Gastrocnemius medialis (tissue), 4 donors: Measurements from ENCODE around the gene SORD. TPM values are rescaled to one million over a fixed set of nuclear protein-coding genes. Genes with fewer than 3 reads are reported as not detected.

Experiments used
- ATAC-seq, 2 donors: fragments of 150-250 bp; one replicate each; pipeline ENCODE4 v1.9.1; 2016
- DNase-seq, 2 donors: peaks; one replicate each; pipeline ENCODE4 v3.0.0-alpha.2; 2019
- H3K27ac ChIP-seq, 4 donors: fragments of 200-600 bp; sonication (generic); 1 replicate in 1 of 4; 2 replicates in 3 of 4; pipeline ENCODE4 v1.5.1; 2016 to 2018; ENCODE audit warnings: mild to moderate bottlenecking in 2 of 4, moderate library complexity in 1 of 4
- H3K27me3 ChIP-seq, 3 donors: fragments of 200-600 bp; sonication (generic) in 2 of 3; 1 replicate in 1 of 3; 2 replicates in 2 of 3; pipeline versions ENCODE4 v1.5.1 to v1.6.0; 2016 to 2019; ENCODE audit warnings: mild to moderate bottlenecking in 1 of 3, moderate library complexity in 1 of 3
- H3K36me3 ChIP-seq, 2 donors: fragments of 200-600 bp; sonication (generic) in 1 of 2; one replicate each; pipeline ENCODE4 v1.5.1; 2017 to 2018
- H3K4me1 ChIP-seq, 2 donors: fragments of 200-600 bp; sonication (generic) in 1 of 2; one replicate each; pipeline ENCODE4 v1.5.1; 2016 to 2017; ENCODE audit warnings: mild to moderate bottlenecking in 2 of 2
- H3K4me3 ChIP-seq, 4 donors: fragments of 200-600 bp; sonication (generic) in 3 of 4; 1 replicate in 1 of 4; 2 replicates in 3 of 4; pipeline ENCODE4 v1.5.1; 2016 to 2019; ENCODE audit warnings: mild to moderate bottlenecking in 2 of 4
- H3K9me3 ChIP-seq, 3 donors: fragments of 200-600 bp; sonication (generic) in 2 of 3; 1 replicate in 1 of 3; 2 replicates in 2 of 3; pipeline ENCODE4 v1.5.1; 2016 to 2019
- POLR2A ChIP-seq, 2 donors: fragments of 450-650 bp; IDR thresholded peaks; one replicate each; pipeline ENCODE4 v1.6.1; 2017; ENCODE audit warnings: antibody characterized with exemption in 2 of 2, mild to moderate bottlenecking in 2 of 2, moderate library complexity in 2 of 2
- in situ Hi-C, 4 donors: fragments of 200-750 bp; cut with MboI; loops; one replicate each; pipeline versions ENCODE4 v1.15.0 to v1.8.0; 2017; ENCODE audit warnings: low sequenced_read_pairs in 4 of 4
- intact Hi-C: fragments of 100-400 bp; cut with DNase I; formaldehyde crosslinking; loops from one replicate; pipeline ENCODE4 v1.15.1; 2023; ENCODE audit warnings: low total_unique reads
- total RNA-seq, 4 donors: library from RNA; depleted of rRNA; stranded (reverse); fragments of >200 nt; gene quantifications; one replicate each; pipeline versions ENCODE4 v1.1.0 to v1.2.3, GENCODE V29; 2016
- TF ChIP-seq, protein P1 (sequence below), 5 experiments: fragments of 450-650 bp in 3 of 5; fragments of 200-600 bp in 2 of 5; sonication (generic) in 2 of 5; IDR thresholded peaks in 4 of 5; conservative IDR thresholded peaks in 1 of 5; 1 replicate in 4 of 5; 2 replicates in 1 of 5; pipeline ENCODE4 v1.5.1; 2016 to 2019; ENCODE audit warnings: antibody characterized with exemption in 5 of 5, mild to moderate bottlenecking in 3 of 5, moderate library complexity in 3 of 5

The SORD gene
- total RNA-seq, 4 donors from 2014 or later = 2.6 to 11.6 (median 3.6) TPM

DNA sequence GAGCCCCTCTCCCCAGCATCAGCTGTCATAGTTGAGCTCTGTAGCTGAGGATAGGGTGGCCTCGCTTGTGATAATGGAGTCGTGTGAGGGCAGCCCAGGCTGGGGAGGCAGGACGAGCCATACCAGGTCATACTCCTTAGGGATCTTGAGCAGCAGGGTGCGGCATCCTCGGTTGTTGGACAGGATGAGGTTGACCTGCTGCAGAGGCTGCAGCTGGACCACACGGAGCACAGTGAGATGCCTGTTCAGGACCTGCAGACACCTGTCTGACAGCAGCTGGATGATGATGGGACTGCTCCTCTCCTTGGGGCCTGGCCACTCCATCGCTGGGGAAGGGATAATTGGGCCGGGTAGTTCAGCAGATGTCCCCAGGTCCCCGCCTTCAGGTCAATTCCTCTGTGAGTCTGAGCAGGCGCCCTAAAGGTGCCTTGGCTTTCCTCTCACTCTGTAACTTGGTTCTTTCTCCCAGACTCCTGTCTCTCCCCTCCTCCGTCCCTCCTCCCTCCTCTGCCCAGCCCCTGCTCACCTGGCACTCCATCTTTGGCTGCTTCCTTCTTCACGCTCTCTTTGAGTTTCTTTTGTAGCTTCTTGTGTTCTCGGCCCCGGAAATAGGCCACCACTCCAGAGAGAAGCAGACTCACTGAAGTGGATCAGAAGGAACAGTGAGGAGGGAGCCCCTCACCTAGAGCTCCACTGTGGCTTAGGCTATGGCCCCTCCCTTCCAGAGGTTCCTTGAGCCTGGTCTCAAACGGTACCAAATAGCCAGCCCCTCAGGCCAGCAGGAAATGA is 83.2 kb downstream of the SORD start:
- in situ Hi-C loops (no loop called here), intact Hi-C loops (no loop called here)
- Histone ChIP-seq H3K27me3 (peaks cover 18 to 24% (median 22%) of the 10 kb centered on the region in 3 donors), H3K36me3 (no peaks in the 10 kb centered on the region), H3K4me1 (no peaks in the 10 kb centered on the region), H3K27ac (no peak overlapping the region), H3K4me3 (no peak overlapping the region), H3K9me3 (no peaks in the 10 kb centered on the region)
- TF ChIP-seq, protein P1, sequence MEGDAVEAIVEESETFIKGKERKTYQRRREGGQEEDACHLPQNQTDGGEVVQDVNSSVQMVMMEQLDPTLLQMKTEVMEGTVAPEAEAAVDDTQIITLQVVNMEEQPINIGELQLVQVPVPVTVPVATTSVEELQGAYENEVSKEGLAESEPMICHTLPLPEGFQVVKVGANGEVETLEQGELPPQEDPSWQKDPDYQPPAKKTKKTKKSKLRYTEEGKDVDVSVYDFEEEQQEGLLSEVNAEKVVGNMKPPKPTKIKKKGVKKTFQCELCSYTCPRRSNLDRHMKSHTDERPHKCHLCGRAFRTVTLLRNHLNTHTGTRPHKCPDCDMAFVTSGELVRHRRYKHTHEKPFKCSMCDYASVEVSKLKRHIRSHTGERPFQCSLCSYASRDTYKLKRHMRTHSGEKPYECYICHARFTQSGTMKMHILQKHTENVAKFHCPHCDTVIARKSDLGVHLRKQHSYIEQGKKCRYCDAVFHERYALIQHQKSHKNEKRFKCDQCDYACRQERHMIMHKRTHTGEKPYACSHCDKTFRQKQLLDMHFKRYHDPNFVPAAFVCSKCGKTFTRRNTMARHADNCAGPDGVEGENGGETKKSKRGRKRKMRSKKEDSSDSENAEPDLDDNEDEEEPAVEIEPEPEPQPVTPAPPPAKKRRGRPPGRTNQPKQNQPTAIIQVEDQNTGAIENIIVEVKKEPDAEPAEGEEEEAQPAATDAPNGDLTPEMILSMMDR (IDR thresholded peaks at IDR 0.05 in 4 of 5, conservative IDR thresholded peaks at IDR 0.05 in 1 of 5) = no peak
- TF ChIP-seq POLR2A (IDR thresholded peaks at IDR 0.05) = no peak
- no peak for ATAC-seq
- DNase-seq = no peak

DNA sequence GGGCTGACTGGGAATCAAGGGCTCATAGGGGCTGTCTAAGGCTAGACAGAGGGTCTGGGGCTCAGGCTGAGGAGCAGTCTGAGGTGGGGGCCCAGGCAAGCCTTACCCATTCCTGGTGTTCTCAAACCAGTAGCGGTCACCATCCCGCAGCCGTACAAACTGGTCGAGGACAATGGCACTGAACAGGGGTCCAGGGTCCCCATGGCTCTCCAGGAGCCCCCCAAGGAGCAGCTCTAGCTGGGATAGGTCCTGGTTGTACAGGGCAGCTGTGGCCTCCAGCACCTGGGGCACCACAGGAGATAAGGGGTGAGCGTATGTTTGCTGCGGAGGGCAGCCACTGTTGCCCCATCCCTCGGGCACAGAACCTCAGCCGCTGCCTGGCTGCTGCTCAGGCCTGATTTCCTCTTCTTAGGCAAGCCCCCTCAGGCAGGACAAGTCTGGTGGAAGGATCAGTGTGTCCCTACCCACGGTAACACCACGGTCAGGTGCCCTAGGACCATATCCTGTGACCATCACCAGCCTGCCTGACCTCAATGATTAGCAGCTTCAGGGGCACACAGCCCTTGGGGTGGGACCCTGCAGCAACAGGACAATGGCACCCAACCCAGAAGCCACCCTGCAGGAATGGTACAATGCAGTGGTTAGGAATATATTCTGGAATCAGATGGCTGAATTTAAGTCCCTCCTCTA is 85.1 kb downstream of the SORD start:
- TF ChIP-seq, protein P1 (IDR thresholded peaks at IDR 0.05 in 4 of 5, conservative IDR thresholded peaks at IDR 0.05 in 1 of 5) = no peak
- TF ChIP-seq POLR2A (IDR thresholded peaks at IDR 0.05) = no peak
- peaks cover 0 to 5% of the 10 kb centered on the region in 2 donors for H3K4me1 ChIP-seq
- peaks cover 33 to 42% (median 41%) of the 10 kb centered on the region in 3 donors for H3K27me3 ChIP-seq
- DNase-seq (no peak), ATAC-seq (no peak)
- H3K4me3 ChIP-seq = no peak overlapping the region
- in situ Hi-C loops (no loop called here), intact Hi-C loops (no loop called here)
- no peaks in the 10 kb centered on the region for H3K36me3 ChIP-seq
- no peak overlapping the region for H3K27ac ChIP-seq
- no peaks in the 10 kb centered on the region for H3K9me3 ChIP-seq

DNA sequence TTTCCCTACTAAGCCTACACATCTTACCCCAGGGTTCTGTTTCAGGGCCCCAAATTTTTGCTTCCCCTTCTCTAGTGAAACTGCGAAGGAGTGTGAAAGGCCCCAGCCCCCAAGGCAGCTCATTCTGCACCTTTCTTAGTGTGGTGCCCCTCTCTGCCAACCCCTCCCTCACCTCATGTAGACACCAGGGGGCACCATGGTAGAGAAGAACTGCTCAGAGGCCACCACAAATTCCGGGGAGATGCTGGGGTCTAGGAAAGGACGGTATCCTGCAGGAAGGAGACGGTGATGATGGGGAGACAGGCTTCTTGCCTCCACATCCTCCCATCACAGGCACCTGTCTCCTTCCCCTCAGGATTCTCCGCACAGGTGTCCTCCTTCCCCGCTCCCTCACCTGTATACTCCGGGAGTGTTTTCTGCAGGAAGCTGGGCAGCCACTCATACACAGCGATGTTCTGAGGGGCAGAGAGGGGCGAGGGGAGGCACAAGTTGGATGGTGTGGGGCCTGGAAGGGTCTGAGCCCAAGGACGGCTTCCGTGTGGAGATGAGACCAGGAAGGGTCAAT is 87.3 kb downstream of the SORD start:
- in situ Hi-C loops (no loop called here), intact Hi-C loops (no loop called here)
- H3K27ac ChIP-seq = no peak overlapping the region
- H3K4me3 ChIP-seq = no peak overlapping the region
- TF ChIP-seq, protein P1 (IDR thresholded peaks at IDR 0.05 in 4 of 5, conservative IDR thresholded peaks at IDR 0.05 in 1 of 5) = no peak
- no peak for TF ChIP-seq POLR2A (IDR thresholded peaks at IDR 0.05)
- ATAC-seq (no peak), DNase-seq (no peak)
- H3K4me1 ChIP-seq = peaks cover 3 to 6% of the 10 kb centered on the region in 2 donors
- no peaks in the 10 kb centered on the region for H3K36me3 ChIP-seq
- no peaks in the 10 kb centered on the region for H3K9me3 ChIP-seq
- peaks cover 56 to 65% (median 64%) of the 10 kb centered on the region in 3 donors for H3K27me3 ChIP-seq

DNA sequence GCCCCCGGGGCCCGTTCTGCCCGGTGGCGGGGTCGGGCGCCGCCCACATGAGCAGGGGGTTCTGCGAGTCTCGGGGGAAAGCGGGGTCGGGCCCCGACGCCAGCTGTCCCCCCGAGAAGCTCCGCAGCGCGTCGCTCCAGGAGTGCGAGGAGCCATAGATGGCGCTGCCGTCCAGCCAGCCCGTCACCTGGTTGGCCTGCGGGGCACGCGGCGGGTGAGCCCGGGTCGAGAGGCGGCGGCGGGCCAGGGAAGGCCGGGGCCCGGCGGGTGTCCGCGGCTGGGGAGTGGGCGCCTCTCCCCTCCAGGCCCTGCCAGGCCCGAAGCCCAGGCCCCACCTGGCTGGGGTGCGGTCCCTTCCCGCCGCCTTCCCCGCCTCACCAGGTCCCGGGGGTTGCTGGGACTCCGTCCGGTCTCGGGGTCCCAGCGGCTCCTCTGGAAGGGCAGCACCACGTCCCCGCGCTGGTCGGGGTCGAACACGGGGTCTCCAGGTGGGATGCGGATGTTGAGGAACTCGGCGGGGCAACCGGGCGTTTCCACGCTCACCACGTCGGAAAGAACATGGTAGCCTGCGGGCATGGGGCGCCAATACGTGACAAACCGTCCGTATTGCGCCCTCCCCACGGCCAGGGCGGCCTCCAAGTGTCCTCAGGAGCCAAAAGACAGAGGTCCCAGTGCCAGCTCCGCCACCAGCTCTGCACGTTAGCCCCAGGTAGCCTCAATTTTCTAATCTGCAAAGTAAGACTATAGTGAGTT is 88.6 kb downstream of the SORD start:
- peaks cover 67 to 77% (median 76%) of the 10 kb centered on the region in 3 donors for H3K27me3 ChIP-seq
- in situ Hi-C loops = no loop called here

More for the DNA sequence above, 88.6 kb downstream of the SORD start:
- ATAC-seq (no peak), DNase-seq (no peak)
- H3K4me3 ChIP-seq = no peak overlapping the region
- no peaks in the 10 kb centered on the region for H3K36me3 ChIP-seq
- intact Hi-C loops = no loop called here
- no peak overlapping the region for H3K27ac ChIP-seq
- H3K9me3 ChIP-seq = no peaks in the 10 kb centered on the region
- TF ChIP-seq, protein P1 (IDR thresholded peaks at IDR 0.05 in 4 of 5, conservative IDR thresholded peaks at IDR 0.05 in 1 of 5) = no peak
- no peak for TF ChIP-seq POLR2A (IDR thresholded peaks at IDR 0.05)
- H3K4me1 ChIP-seq = peaks cover 3 to 8% of the 10 kb centered on the region in 2 donors
